ENCODE results near the gene NUP107.
A peak's percentile ranks its signal among the peaks of the same experiment; 100 is the strongest.
"Not testable (repeated sequence)": the region's sequence is repeated elsewhere in the genome, so short reads cannot be mapped to it uniquely, and the experiment has no call there.

Gene NUP107

DNA sequence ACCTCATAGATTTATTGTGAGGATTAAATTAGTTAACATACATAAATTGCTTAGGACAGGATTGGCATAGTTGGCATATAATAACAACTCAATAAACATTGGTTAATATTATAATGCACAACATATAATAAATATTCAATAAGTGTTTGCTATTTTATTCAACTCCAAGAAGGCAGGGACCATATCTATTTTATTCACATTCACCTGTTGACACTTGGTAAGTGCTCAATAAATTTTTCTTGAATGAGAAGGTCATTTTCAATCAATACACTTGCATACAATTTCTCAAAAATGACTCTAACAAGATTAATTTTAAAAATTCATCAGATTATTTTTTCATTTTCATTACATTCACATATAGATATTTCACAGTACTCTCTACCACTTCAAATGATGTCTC, 12.4 kb upstream of the NUP107 start:
- TF ChIP-seq, protein P1, sequence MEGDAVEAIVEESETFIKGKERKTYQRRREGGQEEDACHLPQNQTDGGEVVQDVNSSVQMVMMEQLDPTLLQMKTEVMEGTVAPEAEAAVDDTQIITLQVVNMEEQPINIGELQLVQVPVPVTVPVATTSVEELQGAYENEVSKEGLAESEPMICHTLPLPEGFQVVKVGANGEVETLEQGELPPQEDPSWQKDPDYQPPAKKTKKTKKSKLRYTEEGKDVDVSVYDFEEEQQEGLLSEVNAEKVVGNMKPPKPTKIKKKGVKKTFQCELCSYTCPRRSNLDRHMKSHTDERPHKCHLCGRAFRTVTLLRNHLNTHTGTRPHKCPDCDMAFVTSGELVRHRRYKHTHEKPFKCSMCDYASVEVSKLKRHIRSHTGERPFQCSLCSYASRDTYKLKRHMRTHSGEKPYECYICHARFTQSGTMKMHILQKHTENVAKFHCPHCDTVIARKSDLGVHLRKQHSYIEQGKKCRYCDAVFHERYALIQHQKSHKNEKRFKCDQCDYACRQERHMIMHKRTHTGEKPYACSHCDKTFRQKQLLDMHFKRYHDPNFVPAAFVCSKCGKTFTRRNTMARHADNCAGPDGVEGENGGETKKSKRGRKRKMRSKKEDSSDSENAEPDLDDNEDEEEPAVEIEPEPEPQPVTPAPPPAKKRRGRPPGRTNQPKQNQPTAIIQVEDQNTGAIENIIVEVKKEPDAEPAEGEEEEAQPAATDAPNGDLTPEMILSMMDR (IDR thresholded peaks at IDR 0.05; ENCODE audit: low read depth, low read length, missing control alignments): no peak
- DNase-seq (ENCODE audit: extremely low read depth, low read depth): no peak
- H3K4me3 ChIP-seq (replicated peaks; ENCODE audit: low read depth, low read length): no peak overlapping the region

DNA sequence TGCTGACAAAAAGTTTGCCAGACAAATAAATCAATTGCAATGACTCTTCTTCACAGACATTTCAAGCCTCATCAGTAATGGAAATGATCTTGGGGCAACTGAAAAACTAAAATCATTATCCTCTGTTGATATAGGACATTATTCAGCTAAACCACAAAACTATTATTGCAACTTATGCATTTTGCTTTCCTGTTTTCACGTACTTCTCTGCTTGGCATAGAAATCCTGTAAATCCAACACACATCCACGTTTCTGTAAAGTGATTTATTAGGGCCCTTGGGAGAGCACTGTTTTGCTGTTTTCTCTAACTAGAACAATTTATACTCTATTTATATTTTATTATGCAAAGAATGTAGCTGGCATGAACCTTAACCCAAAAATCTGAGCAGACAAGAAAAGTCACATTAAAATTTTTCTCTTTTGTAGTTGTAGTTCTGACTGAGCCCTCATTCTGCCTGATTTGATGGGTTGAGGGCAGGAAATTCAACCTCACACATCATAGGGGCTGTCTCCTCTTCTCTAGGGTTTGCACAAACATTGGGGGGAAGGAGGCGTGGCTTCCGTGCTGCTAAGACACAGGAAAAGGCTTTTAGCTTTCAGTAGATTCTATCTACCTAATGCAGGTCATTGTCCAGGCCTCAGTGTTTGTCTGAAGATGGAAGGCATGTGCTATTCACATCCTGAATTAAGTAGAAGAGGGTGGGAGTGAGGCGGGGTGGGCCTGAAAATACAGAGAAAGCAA, 11.5 kb upstream of the NUP107 start:
- TF ChIP-seq, protein P1 (IDR thresholded peaks at IDR 0.05; ENCODE audit: low read depth, low read length, missing control alignments): no peak
- no peak for DNase-seq (ENCODE audit: extremely low read depth, low read depth)
- no peak overlapping the region for H3K4me3 ChIP-seq (replicated peaks; ENCODE audit: low read depth, low read length)

DNA sequence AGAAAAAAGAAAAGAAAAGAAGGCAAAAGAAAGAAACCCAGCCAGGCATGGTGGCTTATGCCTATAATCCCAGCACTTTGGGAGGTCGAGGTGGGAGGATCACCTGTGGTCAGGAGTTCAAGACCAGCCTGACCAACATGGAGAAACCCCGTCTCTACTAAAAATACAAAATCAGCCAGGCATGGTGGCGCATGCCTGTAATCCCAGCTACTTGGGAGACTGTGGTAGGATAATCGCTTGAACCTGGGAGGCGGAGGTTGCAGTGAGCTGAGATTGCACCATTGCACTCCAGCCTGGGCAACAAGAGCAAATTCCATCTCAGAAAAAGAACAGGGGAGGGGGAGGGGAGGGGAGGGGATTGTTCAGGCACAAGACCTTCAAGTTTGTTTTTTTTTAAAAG, 9.9 kb upstream of the NUP107 start:
- H3K4me3 ChIP-seq (replicated peaks; ENCODE audit: low read depth, low read length); DNase-seq (ENCODE audit: extremely low read depth, low read depth): not testable (repeated sequence)

DNA sequence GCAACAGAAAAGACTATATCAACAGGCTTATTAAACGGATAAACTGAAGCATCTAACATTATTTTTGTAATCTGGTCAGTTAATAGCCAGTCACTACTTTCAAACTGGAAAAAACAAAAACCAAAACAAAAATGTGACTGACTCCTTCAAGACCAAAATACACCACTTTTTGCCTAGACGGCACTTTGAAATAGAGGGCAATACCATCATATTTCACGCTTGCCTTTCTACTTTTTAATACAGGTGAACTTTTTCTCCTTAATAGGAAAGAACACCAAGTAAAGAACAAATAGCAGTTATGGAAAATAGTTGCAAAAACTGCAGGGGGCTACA, 550 bp upstream of the NUP107 start:
- DNase-seq (ENCODE audit: extremely low read depth, low read depth): no peak
- TF ChIP-seq, protein P1 (IDR thresholded peaks at IDR 0.05; ENCODE audit: low read depth, low read length, missing control alignments): no peak

DNA sequence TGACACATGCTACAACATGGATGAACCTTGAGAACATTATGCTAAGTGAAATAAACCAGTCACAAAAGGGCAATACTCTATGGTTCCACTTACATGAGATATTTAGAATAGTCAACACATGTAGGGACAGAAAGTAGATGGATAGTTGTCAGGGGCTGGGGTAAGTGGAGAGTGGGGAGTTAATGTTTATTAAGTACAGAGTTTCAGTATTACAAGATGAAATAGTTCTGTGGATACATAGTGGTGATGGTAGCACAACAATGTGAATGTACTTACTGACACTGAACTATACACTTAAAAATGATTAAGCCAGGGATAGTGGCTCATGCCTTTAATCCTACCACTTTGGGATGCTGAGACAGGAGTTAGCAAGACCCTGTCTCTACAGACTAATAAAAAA, 8.7 kb downstream of the NUP107 start:
- TF ChIP-seq, protein P1 (IDR thresholded peaks at IDR 0.05; ENCODE audit: low read depth, low read length, missing control alignments): no peak
- no peak overlapping the region for H3K4me3 ChIP-seq (replicated peaks; ENCODE audit: low read depth, low read length)
- DNase-seq (ENCODE audit: extremely low read depth, low read depth): no peak

More for the DNA sequence above, 550 bp upstream of the NUP107 start:
- peak overlapping the region; percentile 90 for H3K4me3 ChIP-seq (replicated peaks; ENCODE audit: low read depth, low read length)

DNA sequence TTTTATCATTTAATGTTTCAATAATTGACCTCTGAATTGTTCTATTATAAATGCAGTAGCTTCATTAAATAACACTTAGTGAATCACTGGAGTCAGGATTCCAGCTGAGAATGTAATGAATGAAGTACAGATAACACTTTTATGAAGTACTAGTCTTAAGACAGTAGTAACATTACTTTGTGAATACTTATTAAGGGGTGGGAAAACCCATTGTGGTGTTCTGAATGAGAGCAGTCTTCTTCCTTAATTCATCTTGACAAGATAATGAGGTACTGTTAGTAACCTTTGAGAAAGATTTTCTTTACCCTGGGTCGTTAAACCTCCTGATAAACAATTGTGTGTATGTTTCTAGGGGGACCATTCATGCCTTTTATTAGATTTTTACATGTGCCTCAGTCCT, 12.7 kb downstream of the NUP107 start:
- H3K4me3 ChIP-seq (replicated peaks; ENCODE audit: low read depth, low read length): no peak overlapping the region
- TF ChIP-seq, protein P1 (IDR thresholded peaks at IDR 0.05; ENCODE audit: low read depth, low read length, missing control alignments): no peak
- DNase-seq (ENCODE audit: extremely low read depth, low read depth): no peak

DNA sequence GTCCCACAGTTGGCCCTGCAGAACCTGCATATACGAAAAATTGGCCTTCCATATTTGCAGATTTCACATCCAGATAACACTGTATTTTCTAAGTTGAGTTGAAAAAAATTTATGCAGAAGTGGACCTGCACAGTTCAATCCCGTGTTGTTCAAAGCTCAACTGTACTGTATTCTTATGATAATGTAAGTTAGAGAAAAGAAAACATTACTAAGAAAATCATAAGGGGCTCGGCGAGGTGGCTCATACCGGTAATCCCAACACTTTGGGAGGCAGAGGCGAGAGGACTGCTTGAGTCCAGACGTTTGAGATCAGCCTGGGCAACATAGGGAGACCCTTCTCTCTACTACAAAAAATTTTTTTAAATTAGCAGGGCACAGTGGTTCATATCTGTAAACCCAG, 41.0 kb downstream of the NUP107 start:
- TF ChIP-seq, protein P1 (IDR thresholded peaks at IDR 0.05; ENCODE audit: low read depth, low read length, missing control alignments): no peak
- no peak overlapping the region for H3K4me3 ChIP-seq (replicated peaks; ENCODE audit: low read depth, low read length)
- no peak for DNase-seq (ENCODE audit: extremely low read depth, low read depth)

All from HFF-Myc (cell line).